ENCODE results near the gene SPSB3. TPM values are rescaled to one million over a fixed set of nuclear protein-coding genes. Genes with fewer than 3 reads are reported as not detected.

Gene SPSB3
- total and polyA plus RNA-seq, 9 of the 15 experiments (the other 6 are each of a cell fraction or from before 2014, with no cell fraction given): 0.39 to 37.4 (median 7.1) TPM

- TF ChIP-seq REST (IDR thresholded peaks at IDR 0.05; ENCODE audit: borderline replicate concordance) (no peak), REST (CRISPR knock-in tag; IDR thresholded peaks at IDR 0.05; ENCODE audit: low read depth) (no peak), CBX2 (IDR thresholded peaks at IDR 0.05; ENCODE audit: insufficient read depth, low read length, poor library complexity, severe bottlenecking) (no peak), MED1 (CRISPR knock-in tag; IDR thresholded peaks at IDR 0.05; ENCODE audit: borderline replicate concordance) (no peak), ZNF717 (CRISPR knock-in tag; IDR thresholded peaks at IDR 0.05) (no peak), ZBTB5 (IDR thresholded peaks at IDR 0.05) (no peak), ZNF695 (CRISPR knock-in tag; IDR thresholded peaks at IDR 0.05) (no peak), TAF1 (IDR thresholded peaks at IDR 0.05; ENCODE audit: control insufficient read depth, extremely low read depth, insufficient read depth, low read length, severe bottlenecking) (no peak), CEBPB (tag; IDR thresholded peaks at IDR 0.05) (no peak), KAT7 (CRISPR knock-in tag; IDR thresholded peaks at IDR 0.05; ENCODE audit: borderline replicate concordance) (no peak), JUNB (CRISPR knock-in tag; conservative IDR thresholded peaks at IDR 0.05) (no peak)
- TF ChIP-seq, protein P1, sequence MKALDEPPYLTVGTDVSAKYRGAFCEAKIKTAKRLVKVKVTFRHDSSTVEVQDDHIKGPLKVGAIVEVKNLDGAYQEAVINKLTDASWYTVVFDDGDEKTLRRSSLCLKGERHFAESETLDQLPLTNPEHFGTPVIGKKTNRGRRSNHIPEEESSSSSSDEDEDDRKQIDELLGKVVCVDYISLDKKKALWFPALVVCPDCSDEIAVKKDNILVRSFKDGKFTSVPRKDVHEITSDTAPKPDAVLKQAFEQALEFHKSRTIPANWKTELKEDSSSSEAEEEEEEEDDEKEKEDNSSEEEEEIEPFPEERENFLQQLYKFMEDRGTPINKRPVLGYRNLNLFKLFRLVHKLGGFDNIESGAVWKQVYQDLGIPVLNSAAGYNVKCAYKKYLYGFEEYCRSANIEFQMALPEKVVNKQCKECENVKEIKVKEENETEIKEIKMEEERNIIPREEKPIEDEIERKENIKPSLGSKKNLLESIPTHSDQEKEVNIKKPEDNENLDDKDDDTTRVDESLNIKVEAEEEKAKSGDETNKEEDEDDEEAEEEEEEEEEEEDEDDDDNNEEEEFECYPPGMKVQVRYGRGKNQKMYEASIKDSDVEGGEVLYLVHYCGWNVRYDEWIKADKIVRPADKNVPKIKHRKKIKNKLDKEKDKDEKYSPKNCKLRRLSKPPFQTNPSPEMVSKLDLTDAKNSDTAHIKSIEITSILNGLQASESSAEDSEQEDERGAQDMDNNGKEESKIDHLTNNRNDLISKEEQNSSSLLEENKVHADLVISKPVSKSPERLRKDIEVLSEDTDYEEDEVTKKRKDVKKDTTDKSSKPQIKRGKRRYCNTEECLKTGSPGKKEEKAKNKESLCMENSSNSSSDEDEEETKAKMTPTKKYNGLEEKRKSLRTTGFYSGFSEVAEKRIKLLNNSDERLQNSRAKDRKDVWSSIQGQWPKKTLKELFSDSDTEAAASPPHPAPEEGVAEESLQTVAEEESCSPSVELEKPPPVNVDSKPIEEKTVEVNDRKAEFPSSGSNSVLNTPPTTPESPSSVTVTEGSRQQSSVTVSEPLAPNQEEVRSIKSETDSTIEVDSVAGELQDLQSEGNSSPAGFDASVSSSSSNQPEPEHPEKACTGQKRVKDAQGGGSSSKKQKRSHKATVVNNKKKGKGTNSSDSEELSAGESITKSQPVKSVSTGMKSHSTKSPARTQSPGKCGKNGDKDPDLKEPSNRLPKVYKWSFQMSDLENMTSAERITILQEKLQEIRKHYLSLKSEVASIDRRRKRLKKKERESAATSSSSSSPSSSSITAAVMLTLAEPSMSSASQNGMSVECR (CRISPR knock-in tag; IDR thresholded peaks at IDR 0.05): no peak; the same call in 1 of the 2 replicates
These were observed 11.8 kb downstream of the SPSB3 start (continued) for GRCh38 chr16:1770328-1771187.

All from K562 (cell line).